Esophagus muscularis mucosa (tissue), 4 donors: ENCODE results near the gene BSCL2. TPM values are rescaled to one million over a fixed set of nuclear protein-coding genes. Genes with fewer than 3 reads are reported as not detected.

Experiments
- DNase-seq: peaks from one replicate; pipeline ENCODE4 v3.0.0-alpha.2; 2017; ENCODE audit errors: extremely low spot score
- H3K27ac ChIP-seq, 4 donors: fragments of 200-600 bp; sonication (generic); replicated peaks in 1 of 4; 1 replicate in 3 of 4; 2 replicates in 1 of 4; pipeline ENCODE4 v1.5.1; 2016 to 2019; ENCODE audit warnings: mild to moderate bottlenecking in 1 of 4
- H3K27me3 ChIP-seq, 4 donors: fragments of 200-600 bp; sonication (generic); one replicate each; pipeline versions ENCODE4 v1.5.1 to v1.6.0; 2016 to 2019
- H3K36me3 ChIP-seq, 4 donors: fragments of 200-600 bp; sonication (generic); one replicate each; pipeline ENCODE4 v1.5.1; 2016 to 2019
- H3K4me1 ChIP-seq, 4 donors: fragments of 200-600 bp; sonication (generic); one replicate each; pipeline ENCODE4 v1.5.1; 2016 to 2019
- H3K4me3 ChIP-seq, 4 donors: fragments of 200-600 bp; sonication (generic); 1 replicate in 2 of 4; 2 replicates in 2 of 4; pipeline ENCODE4 v1.5.1; 2016 to 2019; ENCODE audit warnings: mild to moderate bottlenecking in 4 of 4, moderate library complexity in 1 of 4
- H3K9me3 ChIP-seq, 4 donors: fragments of 200-600 bp; sonication (generic); 1 replicate in 3 of 4; 2 replicates in 1 of 4; pipeline ENCODE4 v1.5.1; 2016 to 2019
- EP300 ChIP-seq: sonication (generic); formaldehyde crosslinking; IDR thresholded peaks from one replicate; pipeline ENCODE4 v1.6.1; 2017; ENCODE audit warnings: antibody characterized with exemption
- POLR2A ChIP-seq: fragments of 450-650 bp; IDR thresholded peaks from one replicate; pipeline ENCODE4 v1.6.1; 2017; ENCODE audit warnings: antibody characterized with exemption, moderate library complexity, mild to moderate bottlenecking, low read depth
- POLR2AphosphoS5 ChIP-seq, 2 donors: sonication (generic); formaldehyde crosslinking; IDR thresholded peaks; one replicate each; pipeline ENCODE4 v1.6.1; 2017; ENCODE audit warnings: antibody characterized with exemption in 2 of 2
- WGBS: methylation state at CpG from one replicate; pipeline ENCODE4 v1.1.5; 2018; 5-methylcytosine and 5-hydroxymethylcytosine counted together
- intact Hi-C: fragments of 100-400 bp; cut with DNase I; formaldehyde crosslinking; loops from one replicate; pipeline ENCODE4 v1.15.1; 2023
- total RNA-seq, 4 donors: library from RNA; depleted of rRNA; stranded (reverse); fragments of >200 nt; gene quantifications; one replicate each; pipeline versions ENCODE4 v1.1.0 to v1.2.1, GENCODE V29; 2016
- TF ChIP-seq, protein P1 (sequence below), 3 experiments: fragments of 200-600 bp in 2 of 3; fragments of 450-650 bp in 1 of 3; sonication (generic) in 2 of 3; IDR thresholded peaks; one replicate each; pipeline ENCODE4 v1.5.1; 2017 to 2019; ENCODE audit warnings: antibody characterized with exemption in 3 of 3, mild to moderate bottlenecking in 2 of 3, moderate library complexity in 1 of 3

The BSCL2 gene
- total RNA-seq, 4 donors from 2014 or later, result 25.3 to 58.1 (median 39.2) TPM

DNA sequence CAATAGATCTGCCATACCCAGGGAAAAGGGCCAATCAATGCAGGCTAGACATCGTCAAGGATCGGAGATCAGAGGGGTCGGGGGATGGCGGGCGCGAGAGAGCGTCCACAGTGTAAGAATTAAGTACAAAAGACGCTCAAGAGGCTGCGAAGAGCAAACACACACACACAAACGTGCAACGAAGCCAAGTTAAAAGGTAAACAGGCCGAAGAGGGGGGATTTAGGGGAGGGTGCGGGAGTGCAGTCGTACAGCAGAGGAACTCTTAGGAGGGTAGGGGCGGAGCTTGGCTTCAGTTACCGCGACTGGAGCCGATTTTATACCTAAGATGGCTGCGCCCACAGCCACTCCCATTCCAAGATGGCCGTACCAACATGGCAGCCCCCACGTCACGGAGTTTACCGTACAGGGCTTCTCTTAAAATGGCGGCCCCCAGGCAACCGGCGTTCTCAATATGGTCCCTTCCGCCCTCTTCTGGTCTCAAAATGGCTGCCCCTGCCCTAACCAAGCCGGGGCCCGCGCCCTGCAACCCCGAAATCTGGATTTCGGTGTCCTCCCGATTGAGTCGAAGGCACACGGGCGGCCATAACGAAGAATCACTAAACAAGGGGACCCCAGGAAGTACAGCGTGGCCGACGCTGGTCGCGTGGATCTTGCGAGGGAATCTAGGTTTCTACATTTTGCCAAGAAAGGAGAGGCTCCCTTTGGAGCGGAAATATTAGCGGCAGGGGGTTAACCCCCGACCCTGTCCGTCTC lies 2.2 kb upstream of the BSCL2 start:
- peak overlapping the region; percentile 91 to 95 (median 92) for H3K27ac ChIP-seq
- TF ChIP-seq POLR2A (no peak), POLR2AphosphoS5 (IDR thresholded peaks at IDR 0.05) (peak; percentile 87 to 88), EP300 (no peak)
- TF ChIP-seq, protein P1, sequence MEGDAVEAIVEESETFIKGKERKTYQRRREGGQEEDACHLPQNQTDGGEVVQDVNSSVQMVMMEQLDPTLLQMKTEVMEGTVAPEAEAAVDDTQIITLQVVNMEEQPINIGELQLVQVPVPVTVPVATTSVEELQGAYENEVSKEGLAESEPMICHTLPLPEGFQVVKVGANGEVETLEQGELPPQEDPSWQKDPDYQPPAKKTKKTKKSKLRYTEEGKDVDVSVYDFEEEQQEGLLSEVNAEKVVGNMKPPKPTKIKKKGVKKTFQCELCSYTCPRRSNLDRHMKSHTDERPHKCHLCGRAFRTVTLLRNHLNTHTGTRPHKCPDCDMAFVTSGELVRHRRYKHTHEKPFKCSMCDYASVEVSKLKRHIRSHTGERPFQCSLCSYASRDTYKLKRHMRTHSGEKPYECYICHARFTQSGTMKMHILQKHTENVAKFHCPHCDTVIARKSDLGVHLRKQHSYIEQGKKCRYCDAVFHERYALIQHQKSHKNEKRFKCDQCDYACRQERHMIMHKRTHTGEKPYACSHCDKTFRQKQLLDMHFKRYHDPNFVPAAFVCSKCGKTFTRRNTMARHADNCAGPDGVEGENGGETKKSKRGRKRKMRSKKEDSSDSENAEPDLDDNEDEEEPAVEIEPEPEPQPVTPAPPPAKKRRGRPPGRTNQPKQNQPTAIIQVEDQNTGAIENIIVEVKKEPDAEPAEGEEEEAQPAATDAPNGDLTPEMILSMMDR (IDR thresholded peaks at IDR 0.05), result peak in 2 of 3 experiments; percentile 14 to 40
- H3K4me1 ChIP-seq, result peaks cover 43 to 51% (median 44%) of the 10 kb centered on the region in 4 donors
- 2% methylated on average over 46 of the region's 47 CpGs for WGBS
- H3K9me3 ChIP-seq, result no peaks in the 10 kb centered on the region
- no peaks in the 10 kb centered on the region for H3K27me3 ChIP-seq
- intact Hi-C loops, result no loop called here
- DNase-seq, result peak; percentile 99
- H3K36me3 ChIP-seq, result peaks cover 19 to 40% (median 39%) of the 10 kb centered on the region in 4 donors
- H3K4me3 ChIP-seq, result peak overlapping the region; percentile 57 to 70 (median 65)

DNA sequence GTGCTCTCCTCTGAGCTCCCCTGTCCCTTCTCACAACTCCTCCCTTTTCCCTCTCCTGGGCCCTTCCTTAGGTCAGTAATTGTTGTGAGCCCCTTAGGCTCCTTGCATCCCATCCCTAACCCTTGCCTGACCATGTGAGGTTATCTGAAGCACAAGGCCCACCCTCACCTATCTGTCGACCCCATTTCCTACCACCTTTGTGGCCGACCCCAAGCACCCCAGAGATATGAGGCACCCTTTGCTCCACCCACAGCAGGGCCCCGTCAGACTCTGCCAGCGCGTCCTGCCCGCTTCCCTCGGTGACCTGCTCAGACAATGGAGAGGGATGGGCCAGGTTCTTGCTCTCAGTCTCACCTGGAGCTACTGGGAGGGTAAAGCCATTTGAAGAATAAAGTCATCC lies 1.6 kb upstream of the BSCL2 start:
- TF ChIP-seq POLR2AphosphoS5 (IDR thresholded peaks at IDR 0.05) (no peak), POLR2A (no peak), EP300 (no peak)
- TF ChIP-seq, protein P1 (IDR thresholded peaks at IDR 0.05), result no peak
- Histone ChIP-seq H3K9me3 (no peaks in the 10 kb centered on the region), H3K4me1 (peaks cover 38 to 51% (median 44%) of the 10 kb centered on the region in 4 donors), H3K27ac (peak overlapping the region; percentile 91 to 95 (median 92)), H3K27me3 (no peaks in the 10 kb centered on the region), H3K4me3 (peak overlapping the region; percentile 57 to 70 (median 65)), H3K36me3 (peaks cover 17 to 33% (median 32%) of the 10 kb centered on the region in 4 donors)
- no peak for DNase-seq
- intact Hi-C loops, result no loop called here
- 6% methylated on average over 7 of the region's 7 CpGs for WGBS

DNA sequence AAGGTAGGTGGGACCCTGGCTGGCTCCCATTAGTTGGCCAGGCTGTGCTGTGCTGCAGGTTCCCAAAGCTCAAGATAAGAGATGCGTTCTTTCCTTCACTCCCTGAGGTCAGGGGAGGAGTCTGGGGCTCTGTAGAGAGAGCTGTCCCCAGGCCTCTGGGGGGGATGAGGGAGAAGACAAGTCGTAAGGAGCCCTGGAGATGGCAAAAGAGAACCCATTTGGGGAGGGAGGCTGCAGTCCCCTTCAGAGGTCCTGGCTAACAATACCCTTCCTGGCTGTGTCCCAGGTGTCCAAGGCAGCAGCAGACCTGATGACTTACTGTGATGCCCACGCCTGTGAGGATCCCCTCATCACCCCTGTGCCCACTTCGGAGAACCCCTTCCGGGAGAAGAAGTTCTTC lies 1.2 kb upstream of the BSCL2 start:
- intact Hi-C loops, result no loop called here
- no peak for DNase-seq
- Histone ChIP-seq H3K4me3 (peak overlapping the region; percentile 57 to 70 (median 65)), H3K27ac (peak overlapping the region; percentile 91 to 95 (median 92)), H3K27me3 (no peaks in the 10 kb centered on the region), H3K36me3 (peaks cover 17 to 29% (median 28%) of the 10 kb centered on the region in 4 donors), H3K4me1 (peaks cover 34 to 51% (median 44%) of the 10 kb centered on the region in 4 donors), H3K9me3 (no peaks in the 10 kb centered on the region)
- 76% methylated on average over 5 of the region's 5 CpGs for WGBS
- TF ChIP-seq POLR2A (no peak), POLR2AphosphoS5 (IDR thresholded peaks at IDR 0.05) (no peak), EP300 (no peak)
- TF ChIP-seq, protein P1 (IDR thresholded peaks at IDR 0.05), result no peak

DNA sequence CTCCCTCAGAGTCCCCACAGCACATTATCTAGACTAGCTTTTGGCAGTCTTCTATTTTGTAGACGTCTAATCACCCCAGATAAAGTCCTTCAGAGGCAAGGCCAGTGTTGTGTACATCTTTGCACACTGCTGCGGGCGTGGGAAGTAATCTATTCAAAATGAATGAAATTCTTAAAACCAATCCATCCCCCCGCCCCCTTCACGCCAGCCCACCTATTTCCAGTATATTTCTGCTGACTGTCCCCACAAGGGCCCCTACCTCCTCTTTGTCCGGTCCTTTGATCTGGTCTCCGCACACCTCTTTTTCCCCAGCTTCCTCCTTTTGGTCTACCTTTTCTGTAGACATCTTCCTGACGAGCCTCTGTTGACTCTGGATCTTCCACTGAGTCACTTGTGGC lies 375 bp downstream of the BSCL2 start:
- intact Hi-C loops, result no loop called here
- peak overlapping the region; percentile 78 to 95 (median 86) for H3K27ac ChIP-seq
- H3K4me1 ChIP-seq, result peaks cover 34 to 51% (median 44%) of the 10 kb centered on the region in 4 donors
- H3K4me3 ChIP-seq, result peak overlapping the region; percentile 69 to 77 (median 74)
- no peaks in the 10 kb centered on the region for H3K9me3 ChIP-seq
- TF ChIP-seq, protein P1 (IDR thresholded peaks at IDR 0.05), result no peak
- TF ChIP-seq POLR2A (no peak), EP300 (no peak), POLR2AphosphoS5 (IDR thresholded peaks at IDR 0.05) (no peak)
- no peaks in the 10 kb centered on the region for H3K27me3 ChIP-seq
- no peak for DNase-seq
- H3K36me3 ChIP-seq, result peaks cover 8 to 23% (median 18%) of the 10 kb centered on the region in 4 donors
- WGBS, result 77% methylated on average over 8 of the region's 8 CpGs
